H1 (cell line): ENCODE measurements around the gene TARBP2.

Experiments used
- EGR1 ChIP-seq: IDR thresholded peaks from 2 replicates; pipeline ENCODE4 v1.6.1; 2011; ENCODE audit warnings: low read depth, low read length, borderline replicate concordance
- EZH2 ChIP-seq: fragments of 200-600 bp; sonication (generic); IDR thresholded peaks from 2 replicates; pipeline ENCODE4 v1.7.1; 2012; ENCODE audit warnings: low read depth, mild to moderate bottlenecking, moderate library complexity, low read length, inconsistent platforms; ENCODE audit not compliant: severe bottlenecking
- FOSL1 ChIP-seq: IDR thresholded peaks from 2 replicates; pipeline ENCODE4 v1.6.1; 2011; ENCODE audit warnings: mild to moderate bottlenecking, low read depth, low read length, moderate library complexity; ENCODE audit not compliant: insufficient read depth
- GABPA ChIP-seq: IDR thresholded peaks from 2 replicates; pipeline ENCODE4 v1.6.1; 2011; ENCODE audit warnings: mild to moderate bottlenecking, low read length, moderate library complexity, borderline replicate concordance; ENCODE audit not compliant: insufficient read depth
- JUN ChIP-seq: IDR thresholded peaks from 2 replicates; pipeline ENCODE4 v1.6.1; 2011; ENCODE audit warnings: low read depth, mild to moderate bottlenecking, improper control_type of control experiment, low read length
- POLR2A ChIP-seq, 2 experiments: IDR thresholded peaks; 1 replicate in 1 of 2; 2 replicates in 1 of 2; pipeline ENCODE4 v1.6.1; 2011; ENCODE audit warnings: low read depth in 2 of 2, low read length in 2 of 2, mild to moderate bottlenecking in 2 of 2; ENCODE audit errors: control extremely low read depth in 1 of 2
- RXRA ChIP-seq: IDR thresholded peaks from 2 replicates; pipeline ENCODE4 v1.6.1; 2011; ENCODE audit warnings: low read depth, mild to moderate bottlenecking, low read length, moderate library complexity; ENCODE audit not compliant: insufficient read depth
- SP2 ChIP-seq: IDR thresholded peaks from 2 replicates; pipeline ENCODE4 v1.6.1; 2012; ENCODE audit warnings: mild to moderate bottlenecking, low read length, inconsistent platforms
- SP4 ChIP-seq: IDR thresholded peaks from 2 replicates; pipeline ENCODE4 v1.6.1; 2012; ENCODE audit warnings: low read length, inconsistent platforms
- SRF ChIP-seq: IDR thresholded peaks from 2 replicates; pipeline ENCODE4 v1.6.1; 2011; ENCODE audit warnings: mild to moderate bottlenecking, low read depth, low read length, moderate library complexity
- TEAD4 ChIP-seq: IDR thresholded peaks from 2 replicates; pipeline ENCODE4 v1.6.1; 2012; ENCODE audit warnings: low read depth, low read length, inconsistent platforms, mixed read lengths
- YY1 ChIP-seq: IDR thresholded peaks from 2 replicates; pipeline ENCODE4 v1.6.1; 2011; ENCODE audit warnings: low read depth, mild to moderate bottlenecking, low read length
- TF ChIP-seq, protein P1 (sequence below), 3 experiments: IDR thresholded peaks; 1 replicate in 2 of 3; 2 replicates in 1 of 3; pipeline versions ENCODE4 v1.5.1 to v1.6.1; 2011; ENCODE audit warnings: low read length in 3 of 3, mild to moderate bottlenecking in 3 of 3, inconsistent platforms in 2 of 3, low read depth in 1 of 3, moderate library complexity in 1 of 3; ENCODE audit not compliant: insufficient read depth in 1 of 3; ENCODE audit errors: control extremely low read depth in 1 of 3

DNA sequence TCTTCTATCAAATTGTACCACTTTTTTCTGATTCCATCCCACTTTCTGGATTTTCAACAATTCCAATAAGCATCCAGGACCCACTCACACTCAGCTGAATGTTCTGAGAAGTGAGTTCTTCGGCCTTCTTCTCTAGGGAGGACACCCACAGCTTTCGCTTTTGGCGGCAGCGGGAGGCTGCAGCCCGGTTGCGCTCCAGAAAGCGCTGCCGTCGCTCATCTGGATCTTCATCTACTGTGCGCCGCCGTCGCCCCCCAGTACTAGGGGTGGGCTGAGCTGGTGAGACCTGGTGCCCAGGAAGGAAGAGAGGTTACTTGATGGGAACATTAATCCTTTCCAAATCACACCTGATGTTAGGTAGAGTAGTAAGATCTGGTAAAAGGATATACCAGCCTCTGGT is 23.4 kb downstream of the TARBP2 start:
- TF ChIP-seq YY1 (no peak), JUN (no peak), POLR2A (IDR thresholded peaks at IDR 0.05; ENCODE audit: control extremely low read depth in 1 of 2, low read depth in 2 of 2, low read length in 2 of 2) (no peak), SP4 (no peak), SRF (no peak), RXRA (no peak), EGR1 (no peak), FOSL1 (no peak), TEAD4 (no peak), EZH2 (no peak), GABPA (no peak), SP2 (no peak)
- TF ChIP-seq, protein P1, sequence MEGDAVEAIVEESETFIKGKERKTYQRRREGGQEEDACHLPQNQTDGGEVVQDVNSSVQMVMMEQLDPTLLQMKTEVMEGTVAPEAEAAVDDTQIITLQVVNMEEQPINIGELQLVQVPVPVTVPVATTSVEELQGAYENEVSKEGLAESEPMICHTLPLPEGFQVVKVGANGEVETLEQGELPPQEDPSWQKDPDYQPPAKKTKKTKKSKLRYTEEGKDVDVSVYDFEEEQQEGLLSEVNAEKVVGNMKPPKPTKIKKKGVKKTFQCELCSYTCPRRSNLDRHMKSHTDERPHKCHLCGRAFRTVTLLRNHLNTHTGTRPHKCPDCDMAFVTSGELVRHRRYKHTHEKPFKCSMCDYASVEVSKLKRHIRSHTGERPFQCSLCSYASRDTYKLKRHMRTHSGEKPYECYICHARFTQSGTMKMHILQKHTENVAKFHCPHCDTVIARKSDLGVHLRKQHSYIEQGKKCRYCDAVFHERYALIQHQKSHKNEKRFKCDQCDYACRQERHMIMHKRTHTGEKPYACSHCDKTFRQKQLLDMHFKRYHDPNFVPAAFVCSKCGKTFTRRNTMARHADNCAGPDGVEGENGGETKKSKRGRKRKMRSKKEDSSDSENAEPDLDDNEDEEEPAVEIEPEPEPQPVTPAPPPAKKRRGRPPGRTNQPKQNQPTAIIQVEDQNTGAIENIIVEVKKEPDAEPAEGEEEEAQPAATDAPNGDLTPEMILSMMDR (IDR thresholded peaks at IDR 0.05; ENCODE audit: control extremely low read depth in 1 of 3, insufficient read depth in 1 of 3, low read depth in 1 of 3, low read length in 3 of 3), result no peak
